GM18909 (cell line): ENCODE data around the gene DDX28.
A peak's percentile ranks its signal among the peaks of the same experiment; 100 is the strongest.
"Not testable (repeated sequence)": the region's sequence is repeated elsewhere in the genome, so short reads cannot be mapped to it uniquely, and the experiment has no call there.

Source experiments
- ATAC-seq: cut with Tn5 transposase; IDR thresholded peaks from one replicate; pipeline ENCODE4 v1.9.1; 2021; ENCODE audit warnings: mild to moderate bottlenecking; ENCODE audit not compliant: unreplicated experiment, poor library complexity

Gene DDX28

DNA sequence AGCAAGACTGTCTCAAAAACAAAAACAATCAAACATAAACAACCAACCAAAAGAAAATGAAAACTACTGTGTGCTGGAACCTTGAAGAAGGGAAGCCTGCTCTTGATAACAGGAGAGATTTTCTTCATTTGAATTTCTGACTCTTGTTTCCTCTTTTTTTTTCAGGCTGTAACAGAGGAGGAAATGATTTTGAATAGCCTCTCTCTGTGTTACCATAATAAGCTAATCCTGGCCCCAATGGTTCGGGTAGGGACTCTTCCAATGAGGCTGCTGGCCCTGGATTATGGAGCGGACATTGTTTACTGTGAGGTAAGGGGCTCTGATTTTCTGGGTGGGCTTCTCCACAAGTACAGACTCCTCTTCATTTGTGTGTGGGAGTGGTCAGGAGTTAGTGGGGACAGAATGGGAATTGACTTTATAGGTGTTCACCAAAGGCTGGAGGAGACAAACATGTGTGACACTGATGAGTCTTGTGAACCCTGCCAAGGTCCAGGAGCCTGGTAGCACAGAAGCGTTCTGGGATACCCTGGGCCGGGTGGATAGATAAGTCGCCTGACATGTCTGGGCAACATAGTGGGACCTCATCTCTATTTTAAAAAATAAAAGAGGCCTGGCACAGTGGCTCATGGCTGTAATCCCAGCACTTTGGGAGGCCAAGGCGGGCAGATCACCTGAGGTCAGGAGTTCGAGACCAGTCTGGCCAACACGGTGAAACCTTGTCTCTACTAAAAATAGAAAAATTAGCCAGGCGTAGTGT lies 15.0 kb upstream of the DDX28 start:
- ATAC-seq = no peak

DNA sequence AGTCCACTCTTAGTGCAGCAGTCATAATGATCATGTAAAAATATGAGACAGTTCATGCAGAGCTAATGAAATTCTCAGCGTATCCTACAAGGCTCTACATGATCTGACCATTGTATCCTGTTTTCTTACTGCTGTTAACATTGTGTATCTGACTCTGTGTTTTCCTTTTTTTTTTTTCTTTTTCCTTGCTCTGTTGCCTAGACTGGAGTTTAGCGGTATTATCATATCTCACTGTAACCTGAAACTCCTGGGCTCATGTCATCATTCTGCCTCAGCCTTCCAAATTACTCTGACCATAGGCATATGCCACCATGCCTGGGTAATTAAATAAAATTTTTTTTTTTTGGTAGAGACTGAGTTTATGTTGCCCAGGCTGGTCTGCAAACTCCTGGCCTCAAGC lies 12.2 kb upstream of the DDX28 start:
- ATAC-seq = no peak

DNA sequence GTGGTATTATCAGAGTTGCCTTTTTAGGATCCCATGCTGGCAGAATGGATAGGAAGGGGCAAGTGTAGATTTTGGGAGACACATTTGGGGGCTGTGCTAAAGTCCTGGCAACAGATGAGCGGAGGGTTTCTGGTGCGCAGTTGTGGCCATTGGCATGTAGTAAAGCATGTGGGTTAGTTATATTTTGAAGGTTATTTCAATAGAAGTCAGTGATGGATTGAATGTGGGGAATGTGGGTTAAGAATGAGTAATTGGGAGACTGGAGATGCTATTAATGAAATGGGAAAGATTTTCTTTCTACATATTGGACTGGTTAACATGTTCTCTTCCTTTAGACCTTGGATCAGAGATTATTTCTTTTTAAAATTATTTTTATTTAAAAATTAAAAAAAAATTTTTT lies 10.1 kb upstream of the DDX28 start:
- no peak for ATAC-seq

DNA sequence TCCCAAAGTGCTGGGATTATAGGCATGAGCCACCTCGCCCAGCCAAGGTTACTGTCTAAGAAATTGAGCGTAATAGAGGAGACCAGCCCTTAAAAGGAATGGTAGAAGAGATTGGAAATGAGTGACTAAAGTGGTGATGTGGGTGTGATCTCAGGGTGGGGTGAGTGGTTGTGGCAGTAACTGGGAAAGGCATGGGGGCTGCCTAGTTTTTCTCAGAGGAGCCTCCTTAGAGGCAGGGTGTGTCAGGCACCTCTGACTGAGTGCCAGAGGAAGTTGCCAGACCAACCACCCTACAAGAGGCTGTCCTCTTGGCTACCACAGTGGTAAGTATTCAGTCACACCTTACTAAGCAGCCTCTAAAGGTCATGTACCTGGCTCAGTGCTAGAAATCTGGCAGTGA lies 8.9 kb upstream of the DDX28 start:
- ATAC-seq = no peak

DNA sequence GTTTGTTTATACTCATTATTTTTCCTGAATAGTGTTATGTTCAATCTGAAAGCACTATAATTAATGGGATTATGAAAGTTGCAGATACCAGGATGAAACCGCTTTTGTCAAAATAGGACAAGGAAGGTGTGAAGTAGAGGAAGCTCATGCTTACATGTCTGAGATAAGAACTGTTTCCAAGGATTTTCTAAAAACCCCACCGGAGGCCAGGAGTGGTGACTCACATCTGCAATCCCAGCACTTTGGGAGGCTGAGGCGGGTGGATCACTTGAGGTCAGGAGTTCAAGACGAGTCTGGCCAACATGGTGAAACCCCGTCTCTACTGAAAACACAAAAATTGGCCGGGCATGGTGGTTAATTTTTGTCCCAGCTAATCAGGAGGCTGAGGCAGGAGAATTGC lies 7.1 kb upstream of the DDX28 start:
- not testable (repeated sequence) for ATAC-seq

DNA sequence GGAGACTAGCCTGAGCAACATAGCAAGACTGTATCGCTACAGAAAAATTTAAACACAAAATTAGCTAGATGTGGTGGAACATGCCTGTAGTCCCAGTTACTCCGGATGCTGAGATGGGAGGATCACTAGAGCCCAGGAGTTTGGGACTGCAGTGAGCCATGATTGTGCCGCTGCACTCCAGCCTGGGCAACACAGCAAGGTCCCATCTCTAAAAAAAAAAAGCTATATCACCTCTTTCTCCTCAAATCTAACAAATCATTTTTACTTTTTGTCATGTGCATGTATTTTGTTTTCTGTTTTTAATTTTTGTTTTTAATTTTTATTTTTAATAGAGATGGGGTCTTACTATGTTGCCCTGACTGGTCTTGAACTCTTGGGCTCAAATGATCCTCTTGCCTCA lies 6.0 kb upstream of the DDX28 start:
- no peak for ATAC-seq

DNA sequence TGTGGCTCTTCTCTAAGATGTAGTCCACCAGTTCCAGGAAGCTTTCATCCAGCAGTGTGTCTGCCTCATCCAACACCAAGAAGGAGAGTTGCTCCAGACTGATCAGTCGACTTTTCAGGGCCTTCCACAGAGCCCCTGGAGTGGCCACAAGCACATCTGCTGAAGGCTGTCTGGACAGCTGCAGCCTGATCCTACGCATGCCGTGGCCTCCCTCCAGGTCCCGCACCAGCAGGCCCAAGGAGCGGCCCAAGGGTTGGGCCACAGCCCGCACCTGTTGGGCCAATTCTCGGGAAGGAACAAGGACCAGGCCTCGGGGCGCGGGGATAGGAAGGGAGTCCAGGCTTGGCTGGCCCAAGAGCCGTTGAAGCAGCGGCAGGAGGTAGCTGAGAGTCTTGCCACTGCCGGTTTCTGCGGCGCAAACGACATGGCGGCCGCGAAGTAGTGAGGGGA lies 729 bp downstream of the DDX28 start:
- ATAC-seq = peak; percentile 7

DNA sequence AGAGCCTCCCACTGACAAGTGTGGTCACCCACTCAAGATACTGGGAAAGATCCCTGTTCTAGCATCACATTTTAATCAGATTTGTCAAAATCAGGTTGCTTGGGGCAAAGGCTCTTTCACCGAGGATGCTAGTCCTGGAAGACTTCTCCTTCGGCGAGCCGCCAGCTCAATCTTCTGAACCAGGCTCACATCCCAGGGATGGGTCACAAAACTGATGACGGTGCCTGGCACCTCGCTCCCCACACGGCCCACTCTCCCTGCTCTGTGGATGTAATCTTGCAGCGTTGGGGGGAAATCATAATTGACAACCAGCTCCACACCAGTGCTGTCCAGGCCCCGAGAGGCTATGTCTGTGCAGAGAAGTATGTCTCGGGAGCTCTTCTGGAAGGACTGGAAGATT lies 1.5 kb downstream of the DDX28 start:
- ATAC-seq = no peak

DNA sequence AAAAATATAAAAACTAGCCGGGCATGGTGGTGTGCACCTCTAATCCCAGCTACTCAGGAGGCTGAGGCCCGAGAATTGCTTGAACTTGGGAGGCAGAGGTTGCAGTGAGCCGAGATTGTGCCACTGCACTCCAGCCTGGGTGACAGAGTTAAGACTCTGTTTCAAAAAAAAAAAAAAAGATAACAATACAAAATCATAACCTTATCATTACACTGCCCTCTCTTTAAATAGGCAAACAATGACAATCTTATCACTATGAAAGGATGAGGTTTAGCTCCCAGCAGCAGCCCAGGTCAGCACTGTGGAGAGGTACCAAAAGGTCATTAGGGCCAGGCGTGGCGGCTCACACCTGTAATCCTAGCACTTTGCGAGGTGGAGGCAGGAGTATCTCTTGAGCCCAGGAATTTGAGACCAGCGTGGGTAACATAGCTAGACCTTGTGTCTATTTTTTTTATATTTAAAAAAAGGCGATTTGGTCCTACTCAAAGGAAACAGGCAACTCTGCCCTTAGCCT lies 3.8 kb downstream of the DDX28 start:
- ATAC-seq = no peak

DNA sequence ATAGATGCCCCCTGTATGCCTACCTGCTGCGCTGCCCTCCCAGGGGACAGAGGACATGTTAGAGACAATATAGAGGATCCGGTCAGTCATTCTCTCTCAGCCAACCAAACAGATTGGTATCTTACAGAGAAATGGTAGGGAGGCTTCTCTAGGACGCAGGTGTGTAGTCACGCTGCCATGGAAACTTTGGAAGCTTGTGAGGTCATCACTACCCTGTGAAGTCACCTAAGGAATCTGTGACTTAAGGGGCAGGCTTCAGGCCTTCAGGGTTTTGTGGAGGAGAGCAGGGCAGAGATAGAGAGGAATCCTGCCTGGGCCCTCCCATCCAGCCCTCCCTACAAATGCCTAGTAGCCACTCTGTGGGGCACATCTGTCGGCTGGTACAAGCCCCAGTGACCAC lies 7.4 kb downstream of the DDX28 start, which contains the start of gene DPEP2NB:
Gene DPEP2NB, minus strand, starts transcription at position 231 of the 400 bp plus-strand sequence. Its CDS starts 141 bp downstream, at position 90.
- ATAC-seq = no peak

DNA sequence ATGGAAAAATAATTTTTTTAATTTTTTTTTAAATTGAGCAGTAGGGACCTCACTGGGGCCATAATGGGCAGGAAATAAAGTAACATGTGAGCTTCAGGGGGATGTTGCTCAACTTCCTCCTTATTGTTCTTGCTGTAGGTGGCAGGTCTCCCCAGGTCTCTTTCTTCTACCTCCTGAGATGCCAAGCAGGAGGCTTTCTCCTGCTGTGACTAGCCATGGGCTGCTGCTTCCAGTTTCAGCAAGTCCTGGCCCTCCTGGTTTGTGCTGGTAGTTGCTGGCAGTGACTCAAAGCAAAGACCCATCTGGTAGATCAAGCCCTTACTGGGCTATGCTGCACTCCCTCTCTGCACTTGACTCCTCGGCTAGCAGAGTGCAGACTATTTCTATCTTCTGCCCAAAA lies 9.6 kb downstream of the DDX28 start:
- no peak for ATAC-seq

DNA sequence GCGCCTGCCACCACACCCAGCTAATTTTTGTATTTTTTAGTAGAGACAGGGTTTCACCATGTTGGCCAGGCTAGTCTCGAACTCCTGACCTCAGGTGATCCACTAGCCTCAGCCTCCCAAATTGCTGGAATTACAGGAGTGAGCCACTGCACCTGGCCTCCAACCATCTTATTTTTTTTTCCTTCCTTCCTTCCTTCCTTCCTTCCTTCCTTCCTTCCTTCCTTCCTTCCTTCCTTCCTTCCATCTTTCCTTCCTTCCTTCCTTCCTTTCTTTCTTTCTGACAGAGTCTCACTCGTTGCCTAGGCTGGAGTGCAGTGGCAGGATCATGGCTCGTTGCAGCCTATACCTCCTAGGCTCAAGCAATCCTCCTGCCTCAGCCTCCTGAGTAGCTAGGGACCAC lies 13.2 kb downstream of the DDX28 start:
- ATAC-seq = not testable (repeated sequence)

DNA sequence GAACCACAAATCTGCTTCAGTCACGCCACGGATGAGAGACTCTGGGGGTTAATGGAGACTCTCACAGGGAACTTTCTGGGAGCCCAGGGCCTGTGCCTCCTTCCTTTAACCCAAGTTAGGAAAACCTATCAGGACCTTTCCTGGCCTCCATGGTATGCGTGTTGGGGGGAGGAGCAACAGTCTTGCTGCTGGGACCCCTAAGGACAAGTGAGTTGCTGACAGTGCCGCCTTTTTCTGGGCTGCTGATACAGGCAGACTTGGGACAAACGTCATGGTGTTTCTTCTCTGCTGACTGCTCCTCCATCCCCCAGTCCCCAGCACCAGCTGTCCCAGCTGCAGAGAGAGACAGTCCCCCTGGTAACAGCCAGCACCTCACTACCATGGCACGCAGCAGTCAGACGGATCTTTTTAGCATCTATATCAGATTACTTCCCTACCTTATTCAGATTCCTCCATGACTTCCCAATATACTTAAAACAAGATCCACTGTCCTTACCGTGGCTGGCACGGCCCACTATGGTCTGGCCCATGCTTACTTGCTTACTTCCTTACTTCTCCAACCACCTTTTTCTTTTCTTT lies 13.8 kb downstream of the DDX28 start:
- no peak for ATAC-seq

DNA sequence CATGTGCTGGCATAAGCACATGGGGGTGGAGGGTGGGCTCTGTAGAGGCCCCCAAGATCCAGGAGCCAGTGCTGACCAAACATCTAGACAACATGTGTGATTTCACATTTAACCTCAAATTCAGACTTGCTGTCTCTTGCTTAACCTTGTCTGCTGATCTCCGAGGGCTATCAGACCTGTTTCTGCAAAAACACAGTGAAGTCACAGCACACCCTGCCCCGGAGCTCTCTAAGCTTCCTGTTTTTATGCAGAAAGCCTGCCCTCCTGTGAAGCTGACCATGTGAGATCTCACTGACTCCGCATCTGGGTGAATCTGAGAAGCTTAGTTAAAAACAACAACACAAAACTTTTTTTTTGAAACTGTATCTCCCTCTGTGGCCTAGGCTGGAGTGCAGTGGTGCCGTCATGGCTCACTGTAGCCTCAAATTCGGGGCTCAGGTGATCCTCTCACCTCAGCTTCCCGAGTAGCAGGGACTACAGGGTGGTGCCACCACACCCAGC lies 17.2 kb downstream of the DDX28 start:
- ATAC-seq = no peak

DNA sequence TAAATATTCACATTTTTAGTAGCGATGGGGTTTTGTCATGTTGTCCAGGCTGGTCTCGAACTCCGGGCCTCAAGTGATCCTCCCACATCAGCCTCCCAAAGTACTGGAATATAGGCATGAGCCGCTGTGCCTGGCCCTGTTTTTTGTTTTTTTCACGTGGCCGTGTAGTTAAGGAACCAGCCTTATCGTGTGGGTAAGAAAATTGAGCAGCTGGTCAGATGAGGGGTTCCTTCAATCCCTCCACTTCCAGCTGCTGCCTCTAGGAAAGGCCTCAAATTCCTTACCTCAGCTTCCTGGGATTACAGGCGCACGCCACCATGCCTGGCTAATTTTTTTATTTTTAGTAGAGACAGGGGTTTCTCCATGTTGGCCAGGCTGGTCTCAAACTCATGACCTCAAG lies 17.8 kb downstream of the DDX28 start:
- no peak for ATAC-seq

DNA sequence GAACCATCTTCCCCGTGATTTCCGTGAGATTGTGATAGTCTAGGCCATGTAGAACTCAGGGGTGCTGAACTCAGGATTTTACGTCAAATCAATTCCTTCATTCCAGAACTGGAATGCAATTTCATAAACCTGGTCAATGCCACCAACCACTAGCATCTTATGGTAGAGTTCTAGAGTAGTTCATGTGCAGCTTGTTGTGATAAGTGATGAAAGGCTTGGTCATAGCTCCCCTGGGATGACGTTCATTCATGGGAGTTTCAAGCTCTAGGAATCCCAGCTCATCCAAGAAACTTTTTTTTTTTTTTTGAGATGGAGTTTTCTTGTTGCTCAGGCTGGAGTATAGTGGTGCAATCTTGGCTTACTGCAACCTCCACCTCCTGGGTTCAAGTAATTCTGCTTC lies 20.0 kb downstream of the DDX28 start:
- no peak for ATAC-seq

DNA sequence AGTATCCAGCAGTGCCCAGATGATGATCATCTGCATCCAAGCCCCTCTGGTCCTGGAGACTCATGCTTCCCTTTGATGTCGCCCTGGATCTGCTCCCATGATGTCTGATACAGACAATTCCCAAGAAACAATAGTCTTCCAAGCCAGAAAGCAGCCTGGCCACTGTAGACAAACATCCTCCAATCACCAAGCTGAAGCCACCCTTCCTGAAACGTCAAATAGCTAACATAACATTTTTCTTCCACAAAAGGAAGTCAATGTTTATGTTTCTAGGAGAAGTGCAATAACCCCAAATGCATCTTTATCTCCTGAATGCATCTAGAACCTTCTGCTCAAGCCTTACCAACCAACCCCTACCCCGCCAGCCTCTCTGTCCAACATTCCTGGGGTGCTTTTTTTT lies 22.6 kb downstream of the DDX28 start:
- ATAC-seq = no peak

DNA sequence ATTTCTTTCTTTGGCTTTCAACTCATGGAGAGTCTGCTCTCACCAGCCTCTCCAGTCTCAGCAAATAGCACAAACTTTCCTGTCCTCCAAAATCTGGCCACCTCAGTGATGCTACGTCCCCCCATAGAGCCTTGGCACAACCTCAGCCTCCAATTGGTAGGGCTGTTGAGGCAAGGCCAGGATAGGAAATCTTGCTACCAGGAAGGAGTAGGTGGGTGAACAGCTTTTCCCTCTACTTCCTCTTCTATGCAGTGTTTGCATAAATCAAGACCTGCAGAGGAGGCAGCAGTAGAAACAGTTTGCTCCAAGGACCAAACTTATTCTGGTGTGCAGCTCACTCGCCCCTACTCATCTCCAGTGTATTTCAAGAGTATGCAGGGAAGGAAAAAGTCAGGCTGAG lies 23.0 kb downstream of the DDX28 start:
- ATAC-seq = no peak

DNA sequence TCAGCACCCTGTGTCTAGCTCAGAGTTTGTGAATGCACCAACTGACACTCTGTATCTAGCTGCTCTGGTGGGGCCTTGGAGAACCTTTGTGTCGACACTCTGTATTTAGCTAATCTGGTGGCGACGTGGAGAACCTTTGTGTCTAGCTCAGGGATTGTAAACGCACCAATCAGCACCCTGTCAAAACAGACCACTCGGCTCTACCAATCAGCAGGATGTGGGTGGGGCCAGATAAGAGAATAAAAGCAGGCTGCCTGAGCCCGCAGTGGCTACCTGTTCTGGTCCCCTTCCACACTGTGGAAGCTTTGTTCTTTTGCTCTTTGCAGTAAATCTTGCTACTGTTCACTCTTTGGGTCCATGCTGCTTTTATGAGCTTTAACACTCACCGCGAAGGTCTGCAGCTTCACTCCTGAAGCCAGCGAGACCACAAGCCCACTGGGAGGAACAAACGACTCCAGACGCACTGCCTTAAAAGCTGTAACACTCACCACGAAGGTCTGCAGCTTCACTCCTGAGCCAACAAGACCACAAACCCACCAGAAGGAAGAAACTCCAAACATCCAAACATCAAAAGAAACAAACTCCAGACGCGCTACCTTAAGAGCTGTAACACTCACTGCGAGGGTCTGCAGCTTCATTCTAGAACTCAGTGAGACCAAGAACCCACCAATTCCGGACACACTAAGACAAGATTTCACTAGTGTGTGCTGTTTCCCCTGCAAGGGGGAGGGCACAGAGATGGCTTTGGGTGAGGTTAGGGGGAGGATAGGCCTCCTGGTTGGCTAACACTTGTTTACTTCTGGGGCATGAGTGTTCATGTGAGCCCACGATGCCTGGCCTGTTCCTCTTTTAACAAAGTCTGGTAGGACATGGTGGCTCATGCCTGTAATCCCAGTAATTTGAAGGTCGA lies 24.0 kb downstream of the DDX28 start, which contains the start of gene DPEP2:
Gene DPEP2, minus strand, starts transcription at position 706 of the 910 bp plus-strand sequence. CDS start 6,272 bp downstream, outside the sequence.
- not testable (repeated sequence) for ATAC-seq

DNA sequence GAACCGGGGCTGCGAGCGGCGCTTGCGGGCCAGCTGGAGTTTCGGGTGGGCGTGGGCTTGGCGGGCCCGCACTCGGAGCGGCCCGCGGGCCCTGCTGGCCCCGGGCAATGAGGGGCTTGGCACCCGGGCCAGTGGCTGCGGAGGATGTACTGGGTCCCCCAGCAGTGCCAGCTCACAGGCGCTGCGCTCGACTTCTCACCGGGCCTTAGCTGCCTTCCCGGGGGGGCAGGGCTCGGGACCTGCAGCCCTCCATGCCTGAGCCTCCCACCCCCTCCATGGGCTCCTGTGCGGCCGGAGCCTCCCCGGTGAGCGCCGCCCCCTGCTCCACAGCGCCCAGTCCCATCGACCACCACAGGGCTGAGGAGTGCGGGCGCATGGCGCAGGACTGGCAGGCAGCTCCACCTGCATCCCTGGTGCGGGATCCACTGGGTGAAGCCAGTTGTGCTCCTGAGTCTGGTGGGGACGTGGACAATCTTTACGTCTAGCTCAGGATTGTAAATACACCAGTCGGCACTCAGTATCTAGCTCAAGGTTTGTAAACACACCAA lies 24.7 kb downstream of the DDX28 start:
- not testable (repeated sequence) for ATAC-seq
